GM12892 (cell line): Measurements from ENCODE around the gene TMEM200B.

Experiments used
- POLR2A ChIP-seq: IDR thresholded peaks from 2 replicates; pipeline ENCODE4 v1.6.1; 2011; ENCODE audit warnings: low read depth, low read length, control low read depth
- POLR2AphosphoS5 ChIP-seq: IDR thresholded peaks from 2 replicates; pipeline ENCODE4 v1.6.1; 2011; ENCODE audit warnings: low read depth, low read length, control low read depth

DNA sequence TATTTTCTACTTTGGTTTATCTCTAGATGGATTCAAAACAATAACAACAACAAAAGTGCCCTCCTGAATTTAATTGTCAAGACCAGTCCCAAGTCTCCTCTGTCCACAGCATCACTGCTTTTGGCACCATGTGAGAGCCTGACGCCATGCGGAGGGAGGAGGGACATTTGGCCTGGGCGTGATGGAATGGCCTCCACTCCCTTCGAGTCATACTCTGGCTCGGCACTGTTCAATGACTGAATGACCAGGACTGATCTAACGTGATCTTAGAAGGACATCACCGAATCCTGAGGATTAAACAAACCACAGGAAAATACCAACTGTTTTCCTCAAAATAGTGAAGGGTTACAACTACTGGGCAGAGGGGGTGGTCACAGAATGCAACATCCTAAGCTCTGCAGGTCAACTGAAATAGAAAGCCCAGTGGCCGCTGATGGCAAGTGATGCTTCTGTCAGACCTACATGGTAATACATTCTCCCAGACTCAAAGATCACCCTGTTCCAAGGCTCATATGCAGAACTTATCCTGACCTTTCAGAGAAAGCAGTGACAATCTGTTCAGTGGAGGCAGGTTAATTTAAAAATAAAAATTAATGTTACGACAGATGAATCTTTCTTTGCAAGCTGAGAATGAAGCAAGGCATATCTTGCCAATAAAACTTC lies 38.9 kb upstream of the TMEM200B start:
- no peak for TF ChIP-seq POLR2AphosphoS5
- no peak for TF ChIP-seq POLR2A
